ENCODE measurements around the gene SPRTN.

GRCh38 chr1:231404318-231404717 is 66.2 kb downstream of the SPRTN start:
- TF ChIP-seq CTCF (IDR thresholded peaks at IDR 0.05) (no peak), POLR2A (IDR thresholded peaks at IDR 0.05) (no peak), EP300 (IDR thresholded peaks at IDR 0.05) (no peak)

All from stomach (tissue), 4 donors.